ENCODE data around the gene FRAT1. TPM values are rescaled to one million over a fixed set of nuclear protein-coding genes. Genes with fewer than 3 reads are reported as not detected.

The FRAT1 gene
- total and polyA plus RNA-seq, 10 of the 15 experiments (the other 5 are each of a cell fraction or from before 2014, with no cell fraction given), result 0.07 to 0.73 (median 0.26) TPM

- TF ChIP-seq ZSCAN29 (IDR thresholded peaks at IDR 0.05) (no peak), CHD4 (IDR thresholded peaks at IDR 0.05) (no peak), TCF12 (IDR thresholded peaks at IDR 0.05; ENCODE audit: low read depth, low read length) (0 out of 2 replicates have a peak, but pooled peaks have one; percentile 2), RELA (IDR thresholded peaks at IDR 0.05; ENCODE audit: borderline replicate concordance, partially characterized antibody) (peak; percentile 28), SP1 (IDR thresholded peaks at IDR 0.05; ENCODE audit: low read depth, low read length) (peak; percentile 96), FOXM1 (IDR thresholded peaks at IDR 0.05; ENCODE audit: low read depth, low read length) (0 out of 2 replicates have a peak, but pooled peaks have one; percentile 70), KDM1A (IDR thresholded peaks at IDR 0.05; ENCODE audit: borderline replicate concordance) (no peak), EZH2 (IDR thresholded peaks at IDR 0.05; ENCODE audit: borderline replicate concordance, control insufficient read depth, low read depth, low read length) (no peak), SPI1 (IDR thresholded peaks at IDR 0.05; ENCODE audit: borderline replicate concordance, insufficient read depth, low read depth, low read length) (peak; percentile 35; the same call in 1 of the 2 replicates), TARDBP (IDR thresholded peaks at IDR 0.05; ENCODE audit: borderline replicate concordance) (peak; percentile 11; the same call in 1 of the 2 replicates), ZNF207 (IDR thresholded peaks at IDR 0.05; ENCODE audit: borderline replicate concordance) (no peak), TAF1 (IDR thresholded peaks at IDR 0.05; ENCODE audit: borderline replicate concordance, low read depth, low read length) (peak; percentile 71; the same call in 1 of the 2 replicates), MEF2A (IDR thresholded peaks at IDR 0.05; ENCODE audit: insufficient read depth, low read depth, low read length) (no peak), YY1 (IDR thresholded peaks at IDR 0.05; ENCODE audit: low read depth, low read length) (peak; percentile 90), POLR2AphosphoS2 (IDR thresholded peaks at IDR 0.05; ENCODE audit: low read depth, low read length) (peak; percentile 53; the same call in 1 of the 2 replicates), CHD1 (IDR thresholded peaks at IDR 0.05; ENCODE audit: low read depth, low read length) (0 out of 2 replicates have a peak, but pooled peaks have one; percentile 19), POU2F2 (IDR thresholded peaks at IDR 0.05; ENCODE audit: borderline replicate concordance, low read depth, low read length) (no peak), STAT3 (IDR thresholded peaks at IDR 0.05; ENCODE audit: low read depth, low read length) (no peak), NR2C2 (IDR thresholded peaks at IDR 0.05; ENCODE audit: borderline replicate concordance, control insufficient read depth, insufficient read length, low read depth) (no peak), SRF (IDR thresholded peaks at IDR 0.05; ENCODE audit: low read depth in 2 of 2, low read length in 2 of 2) (no peak), RAD21 (IDR thresholded peaks at IDR 0.05; ENCODE audit: insufficient read depth, low read depth, low read length) (no peak), CEBPB (IDR thresholded peaks at IDR 0.05; ENCODE audit: borderline replicate concordance in 1 of 2, low read depth in 2 of 2, low read length in 2 of 2) (no peak), BMI1 (IDR thresholded peaks at IDR 0.05; ENCODE audit: borderline replicate concordance) (no peak), RUNX3 (IDR thresholded peaks at IDR 0.05; ENCODE audit: low read length) (0 out of 2 replicates have a peak, but pooled peaks have one; percentile 12), MTA2 (IDR thresholded peaks at IDR 0.05; ENCODE audit: low read depth) (no peak), PAX8 (IDR thresholded peaks at IDR 0.05) (no peak), MYC (IDR thresholded peaks at IDR 0.05; ENCODE audit: insufficient read depth, insufficient read length, insufficient replicate concordance, low read length, severe bottlenecking) (peak; percentile 41), GABPA (IDR thresholded peaks at IDR 0.05; ENCODE audit: low read depth) (peak; percentile 67; the same call in 1 of the 2 replicates)
- TF ChIP-seq, protein P1, sequence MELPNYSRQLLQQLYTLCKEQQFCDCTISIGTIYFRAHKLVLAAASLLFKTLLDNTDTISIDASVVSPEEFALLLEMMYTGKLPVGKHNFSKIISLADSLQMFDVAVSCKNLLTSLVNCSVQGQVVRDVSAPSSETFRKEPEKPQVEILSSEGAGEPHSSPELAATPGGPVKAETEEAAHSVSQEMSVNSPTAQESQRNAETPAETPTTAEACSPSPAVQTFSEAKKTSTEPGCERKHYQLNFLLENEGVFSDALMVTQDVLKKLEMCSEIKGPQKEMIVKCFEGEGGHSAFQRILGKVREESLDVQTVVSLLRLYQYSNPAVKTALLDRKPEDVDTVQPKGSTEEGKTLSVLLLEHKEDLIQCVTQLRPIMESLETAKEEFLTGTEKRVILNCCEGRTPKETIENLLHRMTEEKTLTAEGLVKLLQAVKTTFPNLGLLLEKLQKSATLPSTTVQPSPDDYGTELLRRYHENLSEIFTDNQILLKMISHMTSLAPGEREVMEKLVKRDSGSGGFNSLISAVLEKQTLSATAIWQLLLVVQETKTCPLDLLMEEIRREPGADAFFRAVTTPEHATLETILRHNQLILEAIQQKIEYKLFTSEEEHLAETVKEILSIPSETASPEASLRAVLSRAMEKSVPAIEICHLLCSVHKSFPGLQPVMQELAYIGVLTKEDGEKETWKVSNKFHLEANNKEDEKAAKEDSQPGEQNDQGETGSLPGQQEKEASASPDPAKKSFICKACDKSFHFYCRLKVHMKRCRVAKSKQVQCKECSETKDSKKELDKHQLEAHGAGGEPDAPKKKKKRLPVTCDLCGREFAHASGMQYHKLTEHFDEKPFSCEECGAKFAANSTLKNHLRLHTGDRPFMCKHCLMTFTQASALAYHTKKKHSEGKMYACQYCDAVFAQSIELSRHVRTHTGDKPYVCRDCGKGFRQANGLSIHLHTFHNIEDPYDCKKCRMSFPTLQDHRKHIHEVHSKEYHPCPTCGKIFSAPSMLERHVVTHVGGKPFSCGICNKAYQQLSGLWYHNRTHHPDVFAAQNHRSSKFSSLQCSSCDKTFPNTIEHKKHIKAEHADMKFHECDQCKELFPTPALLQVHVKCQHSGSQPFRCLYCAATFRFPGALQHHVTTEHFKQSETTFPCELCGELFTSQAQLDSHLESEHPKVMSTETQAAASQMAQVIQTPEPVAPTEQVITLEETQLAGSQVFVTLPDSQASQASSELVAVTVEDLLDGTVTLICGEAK (IDR thresholded peaks at IDR 0.05; ENCODE audit: borderline replicate concordance), result peak; percentile 48; the same call in 1 of the 2 replicates
Measured at GRCh38 chr10:97292097-97292861, 26.8 kb upstream of the FRAT1 start, which contains the start of gene ARHGAP19 (continued).
